NCI-H187 (cell line): ENCODE measurements around the gene TAS2R39.
"Not testable (repeated sequence)": the region's sequence is repeated elsewhere in the genome, so short reads cannot be mapped to it uniquely, and the experiment has no call there.

ENCODE experiments used
- DNase-seq, 2 experiments: peaks; one replicate each; lab custom pipeline; 2025; lab: John Stamatoyannopoulos, UW

Gene TAS2R39

GRCh38 chr7:143183024-143183423 lies at the start of gene TAS2R39:
TAS2R39 (plus strand) TSS chr7:143183419; CDS start chr7:143183419, 0 bp downstream.
- DNase-seq = no peak

- no peak for DNase-seq
Measured at GRCh38 chr7:143147070-143147469, 36.1 kb upstream of the TAS2R39 start.

GRCh38 chr7:143148050-143148449 lies 35.2 kb upstream of the TAS2R39 start:
- no peak for DNase-seq

- DNase-seq = no peak
Measured at GRCh38 chr7:143148651-143149050, 34.6 kb upstream of the TAS2R39 start.

GRCh38 chr7:143150696-143151095 lies 32.5 kb upstream of the TAS2R39 start:
- not testable (repeated sequence) for DNase-seq

- not testable (repeated sequence) for DNase-seq
Measured at GRCh38 chr7:143158617-143159016, 24.6 kb upstream of the TAS2R39 start.

- DNase-seq = no peak
Measured at GRCh38 chr7:143171697-143172096, 11.5 kb upstream of the TAS2R39 start.

- DNase-seq = peak in 1 of 2 experiments; percentile 15
Measured at GRCh38 chr7:143172354-143172753, 10.9 kb upstream of the TAS2R39 start.

- DNase-seq = no peak
Measured at GRCh38 chr7:143176128-143176527, 7.1 kb upstream of the TAS2R39 start.

- no peak for DNase-seq
Measured at GRCh38 chr7:143177374-143178119, 5.7 kb upstream of the TAS2R39 start.

GRCh38 chr7:143180771-143181170 lies 2.4 kb upstream of the TAS2R39 start:
- DNase-seq = not testable (repeated sequence)

GRCh38 chr7:143181349-143181748 lies 1.9 kb upstream of the TAS2R39 start:
- no peak for DNase-seq

GRCh38 chr7:143185551-143185950 lies 2.3 kb downstream of the TAS2R39 start:
- no peak for DNase-seq

- DNase-seq = no peak
Measured at GRCh38 chr7:143188994-143189393, 5.8 kb downstream of the TAS2R39 start.

GRCh38 chr7:143193880-143194279 lies 10.7 kb downstream of the TAS2R39 start:
- DNase-seq = no peak

GRCh38 chr7:143199040-143199439 lies 15.8 kb downstream of the TAS2R39 start:
- no peak for DNase-seq

GRCh38 chr7:143202161-143202560 lies 18.9 kb downstream of the TAS2R39 start:
- DNase-seq = no peak

GRCh38 chr7:143203386-143203785 lies 20.2 kb downstream of the TAS2R39 start:
- no peak for DNase-seq

GRCh38 chr7:143205560-143206293 lies 22.5 kb downstream of the TAS2R39 start:
- DNase-seq = no peak

GRCh38 chr7:143210541-143210940 lies 27.3 kb downstream of the TAS2R39 start:
- no peak for DNase-seq

GRCh38 chr7:143213478-143213877 lies 30.3 kb downstream of the TAS2R39 start:
- DNase-seq = not testable (repeated sequence)

GRCh38 chr7:143214789-143215679 lies 31.8 kb downstream of the TAS2R39 start:
- peak; percentile 37 to 47 for DNase-seq
